ENCODE results near the gene CIPC.

Gene CIPC

DNA sequence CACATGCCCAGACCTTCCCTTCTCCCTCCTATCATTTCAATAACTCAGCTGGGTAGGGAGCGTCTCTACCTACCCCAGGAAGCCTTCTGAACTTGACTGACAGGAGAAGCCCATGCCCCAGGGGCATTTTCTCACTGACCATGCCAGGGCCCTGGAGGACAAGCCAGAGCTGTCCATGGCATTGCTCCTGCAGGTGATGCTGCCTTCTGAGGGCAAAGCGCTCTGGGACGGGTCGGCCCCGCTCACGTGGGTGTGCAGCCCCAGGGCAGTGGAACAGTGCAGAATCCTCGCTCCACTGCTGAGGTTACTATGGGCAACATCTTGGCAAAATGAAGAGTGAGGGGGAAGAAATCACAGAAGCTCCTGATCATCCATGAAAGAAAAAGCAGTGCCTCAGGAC lies 28.5 kb upstream of the CIPC start:
- DNase-seq (ENCODE audit: low read depth, low spot score) = no peak

GRCh38 chr14:77071938-77072388 lies 26.1 kb upstream of the CIPC start:
- DNase-seq (ENCODE audit: low read depth, low spot score) = peak; percentile 39

DNA sequence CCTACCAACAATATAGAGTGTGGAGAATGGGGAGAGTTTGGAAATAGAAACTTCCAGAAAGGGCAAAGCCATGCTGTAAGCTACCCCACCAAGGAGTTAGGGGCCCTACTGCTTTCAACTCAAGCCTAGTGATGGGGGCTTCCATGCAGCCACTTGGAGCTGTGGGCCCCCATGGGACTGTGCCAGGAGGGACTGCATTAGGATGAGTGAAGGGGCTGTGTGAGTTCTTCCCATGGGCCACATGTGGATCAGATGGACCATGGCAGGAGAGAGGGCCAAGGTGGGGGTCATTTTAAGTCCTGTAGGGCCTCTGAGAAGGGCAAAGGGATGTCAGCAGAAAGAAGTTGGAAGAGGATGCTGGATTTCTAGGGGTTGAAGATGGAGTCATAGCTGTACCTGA lies 23.1 kb upstream of the CIPC start:
- no peak for DNase-seq (ENCODE audit: low read depth, low spot score)

- no peak for DNase-seq (ENCODE audit: low read depth, low spot score)
Measured at GRCh38 chr14:77076113-77076631, 21.9 kb upstream of the CIPC start.

DNA sequence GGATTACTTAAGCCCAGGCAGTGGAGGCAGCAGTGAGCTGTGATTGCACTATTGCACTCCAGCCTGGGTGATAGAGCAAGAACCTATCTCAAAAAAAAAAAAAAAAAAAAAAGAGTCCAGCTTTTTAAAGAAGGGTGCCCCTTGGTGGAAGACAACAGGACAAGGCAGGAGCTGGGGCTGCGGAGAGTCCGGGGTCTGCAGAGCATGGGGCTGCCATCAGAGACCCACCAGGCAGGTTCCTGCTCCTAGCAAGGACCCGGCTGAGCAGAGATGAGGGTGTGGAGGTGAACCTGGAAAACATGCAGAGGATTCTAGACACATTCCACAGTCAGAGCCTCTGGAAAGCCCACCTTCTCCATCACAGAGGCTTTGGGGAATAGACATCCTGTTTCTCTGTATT lies 21.0 kb upstream of the CIPC start:
- no peak for DNase-seq (ENCODE audit: low read depth, low spot score)

GRCh38 chr14:77082356-77082755 lies 15.7 kb upstream of the CIPC start:
- DNase-seq (ENCODE audit: low read depth, low spot score) = no peak

DNA sequence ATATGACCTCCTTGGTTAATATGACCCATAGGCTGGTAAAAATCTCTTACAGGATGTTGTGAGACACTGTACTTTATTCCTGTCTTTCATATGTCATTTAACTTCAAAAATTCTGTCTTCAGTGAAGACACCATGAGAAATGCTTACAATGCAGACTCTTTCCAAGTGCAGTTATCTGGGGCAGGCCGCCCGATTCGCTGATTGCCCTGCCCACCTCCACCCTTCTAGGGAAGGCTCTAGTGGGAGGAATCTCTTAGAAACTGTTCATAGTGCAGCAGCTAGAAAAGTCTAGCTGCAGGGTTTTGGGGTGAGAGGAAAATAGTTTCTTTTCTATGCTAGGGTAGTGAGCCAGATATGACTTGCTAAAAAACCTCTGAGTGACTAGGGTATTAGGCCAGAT lies 15.0 kb upstream of the CIPC start:
- no peak for DNase-seq (ENCODE audit: low read depth, low spot score)

DNA sequence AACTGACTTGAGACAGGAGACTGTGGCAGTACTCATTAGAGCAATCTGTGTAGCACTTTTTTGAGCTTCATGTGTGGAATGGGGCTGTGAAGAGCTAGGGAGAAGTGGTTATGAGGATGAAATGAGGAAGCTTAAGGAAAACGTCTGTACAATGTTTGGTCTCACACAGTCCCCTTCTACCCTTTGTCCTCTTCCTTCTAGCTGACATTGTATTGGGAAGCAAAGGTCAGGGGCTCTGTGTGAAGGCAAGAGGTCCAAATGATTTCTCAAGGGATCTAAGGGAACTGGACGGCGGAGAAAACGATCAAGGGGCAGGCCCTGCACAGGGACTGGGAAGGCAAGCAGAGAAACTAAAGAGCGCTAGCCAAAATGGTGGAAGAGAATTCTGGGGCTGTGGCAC lies 13.1 kb upstream of the CIPC start:
- DNase-seq (ENCODE audit: low read depth, low spot score) = no peak

DNA sequence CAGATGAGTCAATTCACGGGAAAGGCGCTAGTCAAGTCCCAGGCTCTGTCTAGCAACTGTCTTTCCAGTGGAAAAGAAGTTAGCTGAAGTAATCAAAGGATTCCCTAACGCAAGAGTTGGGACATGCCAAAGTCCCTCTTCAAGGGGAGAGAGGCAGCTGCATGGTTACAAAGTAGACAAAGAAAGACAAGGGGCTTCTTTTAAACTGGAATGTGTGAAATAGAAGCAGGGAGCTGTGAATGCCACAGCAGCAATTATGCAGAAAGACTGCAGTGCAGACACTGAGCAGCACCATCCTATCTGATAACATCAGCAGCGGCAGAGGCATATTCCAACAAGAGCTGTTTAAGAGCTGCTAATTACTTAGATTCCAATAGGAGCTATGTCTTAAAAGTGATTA lies 12.5 kb upstream of the CIPC start:
- no peak for DNase-seq (ENCODE audit: low read depth, low spot score)

DNA sequence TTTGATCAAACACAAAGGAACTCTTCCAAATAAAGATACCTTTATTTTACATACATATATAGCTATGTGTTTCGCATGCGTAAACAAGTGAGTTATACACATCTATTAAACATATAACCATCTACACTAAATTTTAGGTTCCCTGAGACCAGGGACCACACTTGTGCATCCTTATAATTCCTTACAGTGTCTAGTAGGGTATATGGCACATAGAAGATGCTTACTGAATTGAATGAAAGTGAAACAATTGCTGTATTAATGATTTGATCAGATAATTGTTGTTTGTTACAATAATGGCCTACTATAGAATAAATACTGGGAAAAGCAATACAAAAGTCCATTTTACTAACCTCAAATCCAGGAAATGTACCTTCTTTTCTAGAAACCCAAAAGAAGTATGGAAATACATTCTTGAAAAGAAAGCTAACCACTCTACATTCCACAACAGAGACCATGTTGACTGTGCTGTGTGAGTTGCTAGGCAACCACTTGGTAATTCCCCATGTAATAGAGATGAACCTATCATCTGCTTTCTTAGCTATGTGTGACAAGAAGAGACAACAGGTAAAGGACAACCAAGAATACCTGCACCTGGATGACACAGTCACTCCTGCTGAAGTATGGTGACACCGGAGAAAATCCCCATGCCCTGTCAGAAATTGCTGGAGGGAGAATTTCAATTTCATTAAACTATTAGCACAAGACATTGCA lies 11.9 kb upstream of the CIPC start:
- DNase-seq (ENCODE audit: low read depth, low spot score) = peak; percentile 81

GRCh38 chr14:77086951-77087350 lies 11.1 kb upstream of the CIPC start:
- no peak for DNase-seq (ENCODE audit: low read depth, low spot score)

DNA sequence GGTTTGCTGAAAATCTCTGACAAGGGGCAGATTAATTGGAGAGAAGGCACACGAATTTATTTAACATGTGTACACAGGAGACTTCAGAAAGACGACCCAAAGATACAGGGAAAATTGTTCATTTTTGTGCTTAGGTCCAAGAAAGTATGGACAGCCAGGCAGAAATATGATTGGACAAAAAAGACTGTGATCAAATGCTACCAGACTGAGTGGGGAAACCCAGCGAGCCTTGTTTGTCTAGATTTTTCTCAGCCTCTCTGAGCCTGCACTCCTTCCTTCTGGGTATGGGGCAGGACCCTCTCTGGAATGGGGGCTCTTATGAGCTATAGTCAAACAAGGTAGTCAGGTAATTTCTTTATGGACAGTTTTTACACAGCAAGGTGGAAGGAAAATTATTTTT lies 10.4 kb upstream of the CIPC start:
- no peak for DNase-seq (ENCODE audit: low read depth, low spot score)

DNA sequence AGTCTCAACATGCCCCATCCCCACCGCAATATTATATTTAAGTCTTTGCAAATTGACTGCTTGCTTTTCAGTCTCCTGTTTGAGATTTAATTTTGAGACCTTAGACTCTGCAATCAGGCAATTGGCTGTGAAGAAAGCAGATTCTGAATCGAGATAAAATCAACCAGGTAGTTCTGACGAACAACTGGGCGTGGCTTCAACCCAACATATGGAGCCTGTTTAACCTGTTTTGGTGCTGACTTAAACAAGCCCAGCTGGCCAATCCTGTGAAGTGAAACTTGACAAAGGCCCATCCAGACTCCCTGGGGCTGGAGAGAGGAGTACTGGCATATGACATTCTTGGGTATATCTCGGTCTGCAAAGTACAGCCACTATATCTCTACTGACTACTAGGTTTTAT lies 9.8 kb upstream of the CIPC start:
- DNase-seq (ENCODE audit: low read depth, low spot score) = no peak

DNA sequence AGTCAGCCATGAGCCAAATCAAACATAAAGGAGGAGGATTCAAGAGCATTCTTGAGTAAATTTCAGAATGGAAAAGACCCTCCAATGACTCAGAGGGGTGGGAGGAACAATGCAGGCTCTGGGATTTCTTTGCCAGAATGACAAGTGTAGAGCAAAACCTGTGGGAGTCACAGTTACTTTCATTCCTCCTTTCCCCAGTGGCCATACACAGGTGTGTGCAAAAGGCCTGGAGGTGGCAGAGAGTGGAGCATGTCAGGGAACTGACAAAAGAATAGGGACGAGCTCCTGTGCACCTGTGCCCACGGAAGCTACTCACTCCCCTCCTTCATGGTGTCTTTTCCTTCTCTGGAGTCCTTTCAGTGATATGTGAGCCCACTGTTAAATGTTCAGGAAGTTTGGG lies 9.4 kb upstream of the CIPC start:
- no peak for DNase-seq (ENCODE audit: low read depth, low spot score)

- no peak for DNase-seq (ENCODE audit: low read depth, low spot score)
Measured at GRCh38 chr14:77091518-77091917, 6.5 kb upstream of the CIPC start.

DNA sequence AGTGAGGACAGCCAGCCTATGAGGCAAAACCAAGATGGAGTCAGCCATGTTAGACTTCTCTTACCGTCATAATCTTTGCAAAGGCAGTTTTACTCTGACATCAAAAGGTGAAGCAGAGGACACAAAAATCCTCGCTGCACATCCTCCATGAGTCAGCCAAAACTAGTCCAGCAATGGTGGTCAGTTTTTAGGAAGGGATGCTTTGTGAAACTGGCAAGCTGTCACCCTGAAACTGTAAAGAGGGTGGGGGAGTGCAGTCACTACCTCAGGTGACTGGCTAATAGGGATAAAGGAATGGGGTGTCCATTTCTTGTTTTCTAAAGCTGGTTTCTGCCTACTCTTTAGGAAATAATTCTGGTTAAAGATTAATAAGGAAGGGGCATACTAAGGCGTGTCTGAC lies 5.4 kb upstream of the CIPC start:
- DNase-seq (ENCODE audit: low read depth, low spot score) = no peak

DNA sequence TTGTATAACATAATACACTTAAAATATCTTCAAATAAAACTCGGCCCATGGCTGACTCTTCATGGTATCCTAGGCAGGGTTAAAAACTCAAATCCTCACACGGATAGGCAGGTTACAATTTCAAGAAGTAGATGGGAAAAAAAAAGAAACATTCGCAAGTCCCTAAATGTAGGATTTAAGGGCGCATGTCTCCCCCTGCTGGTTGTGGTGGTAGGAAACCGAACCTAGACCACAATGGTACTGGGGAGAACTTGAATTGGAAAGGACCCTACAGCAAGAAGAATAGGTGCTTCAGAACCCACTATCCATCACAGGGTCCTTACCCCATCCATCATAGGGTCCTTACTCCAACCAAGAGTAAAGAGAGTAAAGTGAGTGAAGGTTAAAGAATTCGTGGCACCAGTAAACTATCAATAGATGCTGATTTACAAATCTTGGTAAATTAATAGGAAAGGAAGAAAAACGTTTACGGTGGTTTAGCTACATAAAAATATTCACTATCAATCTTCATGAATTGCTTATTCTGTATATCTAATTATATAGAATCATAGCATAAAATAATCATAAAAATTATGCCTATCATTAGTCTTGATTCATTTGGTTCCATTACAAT lies 3.3 kb upstream of the CIPC start:
- DNase-seq (ENCODE audit: low read depth, low spot score) = peak; percentile 87

- no peak for DNase-seq (ENCODE audit: low read depth, low spot score)
Measured at GRCh38 chr14:77097006-77097699, 905 bp upstream of the CIPC start.

- DNase-seq (ENCODE audit: low read depth, low spot score) = peak; percentile 37
Measured at GRCh38 chr14:77098529-77099353, 683 bp downstream of the CIPC start.

DNA sequence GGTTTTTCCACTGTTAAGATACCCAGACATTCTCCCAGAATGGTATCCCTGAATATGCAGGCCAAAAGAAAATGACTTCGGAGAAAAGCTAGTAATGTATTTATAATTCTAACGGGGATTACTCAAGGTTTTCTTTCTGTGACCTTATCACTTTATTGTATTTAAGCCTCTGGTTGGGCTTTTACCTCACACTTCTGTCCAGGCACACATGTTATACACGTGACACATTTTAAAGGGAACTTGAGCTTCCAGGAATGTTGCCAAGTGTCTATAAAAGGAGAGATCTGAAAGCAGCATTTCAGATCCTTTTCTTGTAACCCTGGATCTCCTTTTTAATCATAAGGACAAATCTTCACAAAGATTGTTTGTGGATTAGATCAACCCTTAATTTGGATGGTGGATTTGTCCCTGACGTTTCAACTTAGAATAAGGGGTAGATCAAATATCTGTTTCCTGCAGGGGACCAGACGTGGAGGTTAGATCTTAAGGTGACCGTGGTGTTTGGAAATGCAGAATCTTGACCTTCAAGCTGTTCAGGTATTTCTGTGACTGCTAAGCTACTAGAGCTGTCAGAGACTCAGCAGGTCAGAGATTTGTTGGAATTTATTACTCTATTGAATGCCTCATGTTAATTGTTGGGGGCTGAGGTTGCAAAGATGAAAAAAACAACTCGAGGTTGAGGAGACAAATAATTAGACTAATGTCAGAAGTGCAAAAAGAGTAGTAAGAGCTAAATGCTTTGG lies 1.5 kb downstream of the CIPC start:
- DNase-seq (ENCODE audit: low read depth, low spot score) = peak; percentile 57

GRCh38 chr14:77100961-77101360 lies 2.9 kb downstream of the CIPC start:
- DNase-seq (ENCODE audit: low read depth, low spot score) = no peak
